Measurements from ENCODE around the gene MEGF6. TPM values are rescaled to one million over a fixed set of nuclear protein-coding genes. Genes with fewer than 3 reads are reported as not detected.

MEGF6 gene
- total RNA-seq, 5 donors from 2014 or later (not counting 1 experiment from before 2014, with no cell fraction given), result 63.3 to 213 (median 193) TPM

GRCh38 chr1:3462356-3463012, 148.8 kb downstream of the MEGF6 start:
- no peak overlapping the region for H3K27ac Mint-ChIP-seq
- no peaks in the 10 kb centered on the region for H3K4me1 ChIP-seq (ENCODE audit: control insufficient read depth in 1 of 2, extremely low read depth in 1 of 2, insufficient read depth in 2 of 2, low read length in 2 of 2)
- DNase-seq, result no peak
- H3K4me1 Mint-ChIP-seq, result peaks cover 0 to 6% (median 5%) of the 10 kb centered on the region in 3 donors
- no peak overlapping the region for H3K27ac ChIP-seq (ENCODE audit: low read length)
- peaks cover 0 to 9% of the 10 kb centered on the region in 2 experiments for H3K27me3 ChIP-seq (replicated peaks in 1 of 2; ENCODE audit: control insufficient read depth in 2 of 2, extremely low read depth in 1 of 2, insufficient read depth in 2 of 2, low read length in 1 of 2)
- peaks cover 0 to 4% of the 10 kb centered on the region in 2 donors for H3K27me3 Mint-ChIP-seq
- H3K4me3 Mint-ChIP-seq, result no peak overlapping the region
- WGBS (ENCODE audit: insufficient coverage), result 61% methylated on average over 9 of the region's 16 CpGs
- POLR2A ChIA-PET, result no interaction called here
- no peaks in the 10 kb centered on the region for H3K9me3 ChIP-seq
- CTCF ChIA-PET, result no interaction called here
- H3K9me3 Mint-ChIP-seq, result no peaks in the 10 kb centered on the region
- H3K36me3 ChIP-seq (ENCODE audit: control insufficient read depth in 2 of 2, extremely low read depth in 1 of 2, insufficient read depth in 1 of 2, low read length in 1 of 2), result no peaks in the 10 kb centered on the region
- ATAC-seq (replicated peaks in 1 of 4), result no peak
- no peak overlapping the region for H3K4me3 ChIP-seq (ENCODE audit: control insufficient read depth in 1 of 2, extremely low read depth in 1 of 2, low read length in 1 of 2)
- no peaks in the 10 kb centered on the region for H3K36me3 Mint-ChIP-seq

DNA sequence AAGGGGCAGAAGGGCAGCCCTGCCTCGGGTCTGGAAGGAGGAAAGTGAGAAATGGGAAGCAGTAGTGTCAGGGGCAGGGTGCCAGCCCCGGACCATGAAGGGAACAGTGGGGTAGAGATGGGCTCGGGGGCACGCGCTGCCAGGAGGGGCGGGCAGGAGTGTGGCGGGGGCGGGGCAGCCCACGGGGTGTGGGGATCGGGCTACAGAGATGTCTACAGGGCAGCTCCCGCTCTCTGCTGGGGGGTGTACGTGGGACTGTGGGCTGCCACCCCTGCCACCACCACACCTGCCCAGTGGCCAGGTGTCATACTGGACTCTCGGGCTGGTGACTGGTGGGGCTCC, 149.4 kb downstream of the MEGF6 start:
- DNase-seq (no peak), ATAC-seq (replicated peaks in 1 of 4) (no peak)
- H3K4me3 Mint-ChIP-seq, result no peak overlapping the region
- H3K27ac Mint-ChIP-seq, result no peak overlapping the region
- Histone ChIP-seq H3K27ac (ENCODE audit: low read length) (no peak overlapping the region), H3K9me3 (no peaks in the 10 kb centered on the region), H3K4me1 (ENCODE audit: control insufficient read depth in 1 of 2, extremely low read depth in 1 of 2, insufficient read depth in 2 of 2, low read length in 2 of 2) (no peaks in the 10 kb centered on the region), H3K4me3 (ENCODE audit: control insufficient read depth in 1 of 2, extremely low read depth in 1 of 2, low read length in 1 of 2) (no peak overlapping the region), H3K36me3 (ENCODE audit: control insufficient read depth in 2 of 2, extremely low read depth in 1 of 2, insufficient read depth in 1 of 2, low read length in 1 of 2) (no peaks in the 10 kb centered on the region), H3K27me3 (replicated peaks in 1 of 2; ENCODE audit: control insufficient read depth in 2 of 2, extremely low read depth in 1 of 2, insufficient read depth in 2 of 2, low read length in 1 of 2) (peaks cover 0 to 8% of the 10 kb centered on the region in 2 experiments)
- 86% methylated on average over 4 of the region's 13 CpGs for WGBS (ENCODE audit: insufficient coverage)
- ChIA-PET POLR2A (no interaction called here), CTCF (no interaction called here)
- H3K36me3 Mint-ChIP-seq, result no peaks in the 10 kb centered on the region
- peaks cover 0 to 6% (median 5%) of the 10 kb centered on the region in 3 donors for H3K4me1 Mint-ChIP-seq
- H3K9me3 Mint-ChIP-seq, result no peaks in the 10 kb centered on the region
- peaks cover 0 to 3% of the 10 kb centered on the region in 2 donors for H3K27me3 Mint-ChIP-seq

DNA sequence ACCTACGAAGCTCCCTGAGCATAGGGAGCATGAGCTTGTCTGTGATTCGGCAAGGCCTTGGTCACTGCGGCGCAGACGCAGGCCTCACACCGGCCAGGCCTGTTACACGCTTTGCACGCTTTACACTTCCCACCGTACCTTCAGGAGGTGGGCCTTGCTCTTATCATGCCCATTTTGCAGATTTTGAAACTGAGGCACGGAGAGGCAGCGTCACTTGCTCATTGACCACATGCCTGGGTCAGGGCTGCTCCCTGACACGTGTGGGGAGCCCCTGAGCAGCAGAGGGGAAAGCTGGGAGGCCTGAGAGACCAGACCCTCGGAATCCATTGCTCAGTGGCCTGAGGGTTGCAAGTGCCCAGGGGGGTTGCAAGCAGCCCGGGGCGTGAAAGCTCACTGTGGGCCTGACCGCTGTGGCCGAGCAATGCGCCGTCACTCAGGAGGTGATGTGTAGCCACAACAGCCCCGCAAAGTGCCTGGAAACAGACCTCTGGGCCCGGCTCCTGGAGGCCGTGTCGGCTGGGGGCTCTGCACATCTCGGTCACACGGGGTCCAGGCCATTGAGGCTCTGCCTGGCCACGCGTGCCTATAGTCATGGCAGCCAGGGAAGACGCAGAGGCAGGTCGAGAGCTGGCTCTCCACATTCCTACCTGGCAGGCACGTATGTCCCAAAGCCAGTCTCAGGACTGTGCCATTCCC, 149.9 kb downstream of the MEGF6 start:
- H3K27me3 ChIP-seq (replicated peaks in 1 of 2; ENCODE audit: control insufficient read depth in 2 of 2, extremely low read depth in 1 of 2, insufficient read depth in 2 of 2, low read length in 1 of 2), result peaks cover 0 to 5% of the 10 kb centered on the region in 2 experiments
- DNase-seq, result no peak

GRCh38 chr1:3460672-3461131, 150.6 kb downstream of the MEGF6 start:
- Histone ChIP-seq H3K4me3 (ENCODE audit: control insufficient read depth in 1 of 2, extremely low read depth in 1 of 2, low read length in 1 of 2) (no peak overlapping the region), H3K27ac (ENCODE audit: low read length) (no peak overlapping the region), H3K4me1 (ENCODE audit: control insufficient read depth in 1 of 2, extremely low read depth in 1 of 2, insufficient read depth in 2 of 2, low read length in 2 of 2) (no peaks in the 10 kb centered on the region), H3K9me3 (no peaks in the 10 kb centered on the region), H3K27me3 (replicated peaks in 1 of 2; ENCODE audit: control insufficient read depth in 2 of 2, extremely low read depth in 1 of 2, insufficient read depth in 2 of 2, low read length in 1 of 2) (peaks cover 0 to 5% of the 10 kb centered on the region in 2 experiments), H3K36me3 (ENCODE audit: control insufficient read depth in 2 of 2, extremely low read depth in 1 of 2, insufficient read depth in 1 of 2, low read length in 1 of 2) (no peaks in the 10 kb centered on the region)
- no peak overlapping the region for H3K27ac Mint-ChIP-seq
- ATAC-seq (replicated peaks in 1 of 4) (no peak), DNase-seq (no peak)
- no peaks in the 10 kb centered on the region for H3K36me3 Mint-ChIP-seq
- WGBS (ENCODE audit: insufficient coverage), result 86% methylated on average over 10 of the region's 14 CpGs
- ChIA-PET POLR2A (no interaction called here), CTCF (no interaction called here)
- no peaks in the 10 kb centered on the region for H3K9me3 Mint-ChIP-seq
- H3K4me1 Mint-ChIP-seq, result peaks cover 0 to 2% (median under 1%) of the 10 kb centered on the region in 3 donors
- no peak overlapping the region for H3K4me3 Mint-ChIP-seq
- H3K27me3 Mint-ChIP-seq, result peaks cover 0 to 2% of the 10 kb centered on the region in 2 donors

More for the DNA sequence above, 149.9 kb downstream of the MEGF6 start:
- no peak overlapping the region for H3K4me3 ChIP-seq (ENCODE audit: control insufficient read depth in 1 of 2, extremely low read depth in 1 of 2, low read length in 1 of 2)
- no peaks in the 10 kb centered on the region for H3K36me3 Mint-ChIP-seq
- no peak overlapping the region for H3K27ac Mint-ChIP-seq
- H3K9me3 Mint-ChIP-seq, result no peaks in the 10 kb centered on the region
- H3K4me3 Mint-ChIP-seq, result no peak overlapping the region
- H3K27ac ChIP-seq (ENCODE audit: low read length), result no peak overlapping the region
- CTCF ChIA-PET, result no interaction called here
- no peak for ATAC-seq (replicated peaks in 1 of 4)
- no peaks in the 10 kb centered on the region for H3K4me1 ChIP-seq (ENCODE audit: control insufficient read depth in 1 of 2, extremely low read depth in 1 of 2, insufficient read depth in 2 of 2, low read length in 2 of 2)
- POLR2A ChIA-PET, result no interaction called here
- H3K27me3 Mint-ChIP-seq, result peaks cover 0 to 2% of the 10 kb centered on the region in 2 donors
- no peaks in the 10 kb centered on the region for H3K9me3 ChIP-seq
- 89% methylated on average over 27 of the region's 30 CpGs for WGBS (ENCODE audit: insufficient coverage)
- H3K36me3 ChIP-seq (ENCODE audit: control insufficient read depth in 2 of 2, extremely low read depth in 1 of 2, insufficient read depth in 1 of 2, low read length in 1 of 2), result no peaks in the 10 kb centered on the region
- peaks cover 0 to 6% (median 5%) of the 10 kb centered on the region in 3 donors for H3K4me1 Mint-ChIP-seq

DNA sequence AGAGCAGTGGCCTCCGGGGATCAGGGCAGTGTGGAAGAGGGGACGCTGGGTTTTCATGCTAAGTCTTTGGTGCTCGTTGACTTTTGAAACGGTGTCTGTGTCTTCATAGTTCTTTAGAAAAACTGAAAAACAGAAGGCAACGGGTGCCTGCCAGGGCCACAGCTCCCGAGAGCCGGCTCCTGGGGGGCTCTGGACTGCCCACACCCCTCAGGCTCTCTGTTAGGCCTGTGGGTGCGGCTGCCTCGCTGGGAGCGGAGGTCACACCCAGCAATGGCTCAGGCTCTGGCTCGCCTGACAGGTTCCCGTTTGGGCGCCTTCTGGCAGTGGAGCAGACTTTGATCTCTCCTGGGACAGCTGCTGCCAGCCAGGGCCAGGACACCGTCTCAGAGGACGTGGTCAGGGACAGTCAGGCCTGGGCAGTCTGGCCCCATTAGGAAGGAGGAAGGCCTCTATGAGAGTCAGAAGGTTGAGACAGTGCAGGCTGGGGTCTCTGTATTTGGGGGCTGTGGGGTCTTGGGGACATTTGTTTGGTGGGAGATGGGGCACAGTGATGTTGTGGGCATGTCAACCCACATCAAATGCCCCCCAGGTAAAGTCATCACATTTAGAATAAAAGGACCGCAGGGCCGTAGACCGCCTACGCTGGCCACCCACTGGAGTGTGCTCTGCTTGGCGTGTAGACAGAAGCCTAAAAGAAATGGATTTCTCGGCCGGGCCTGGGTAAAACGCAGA, 151.2 kb downstream of the MEGF6 start:
- Histone ChIP-seq H3K27me3 (replicated peaks in 1 of 2; ENCODE audit: control insufficient read depth in 2 of 2, extremely low read depth in 1 of 2, insufficient read depth in 2 of 2, low read length in 1 of 2) (peaks cover 0 to 5% of the 10 kb centered on the region in 2 experiments), H3K4me3 (ENCODE audit: control insufficient read depth in 1 of 2, extremely low read depth in 1 of 2, low read length in 1 of 2) (no peak overlapping the region), H3K27ac (ENCODE audit: low read length) (no peak overlapping the region), H3K4me1 (ENCODE audit: control insufficient read depth in 1 of 2, extremely low read depth in 1 of 2, insufficient read depth in 2 of 2, low read length in 2 of 2) (peaks cover 0 to 1% of the 10 kb centered on the region in 2 experiments), H3K9me3 (no peaks in the 10 kb centered on the region), H3K36me3 (ENCODE audit: control insufficient read depth in 2 of 2, extremely low read depth in 1 of 2, insufficient read depth in 1 of 2, low read length in 1 of 2) (no peaks in the 10 kb centered on the region)
- peaks cover 0 to 2% (median 0%) of the 10 kb centered on the region in 3 donors for H3K4me1 Mint-ChIP-seq
- no peak overlapping the region for H3K4me3 Mint-ChIP-seq
- H3K9me3 Mint-ChIP-seq, result no peaks in the 10 kb centered on the region
- 83% methylated on average over 22 of the region's 23 CpGs for WGBS (ENCODE audit: insufficient coverage)
- no peaks in the 10 kb centered on the region for H3K36me3 Mint-ChIP-seq
- H3K27me3 Mint-ChIP-seq, result peaks cover 0 to 2% of the 10 kb centered on the region in 2 donors
- CTCF ChIA-PET, result no interaction called here
- H3K27ac Mint-ChIP-seq, result no peak overlapping the region
- POLR2A ChIA-PET, result no interaction called here
- ATAC-seq (replicated peaks in 1 of 4), result no peak
- DNase-seq, result no peak

DNA sequence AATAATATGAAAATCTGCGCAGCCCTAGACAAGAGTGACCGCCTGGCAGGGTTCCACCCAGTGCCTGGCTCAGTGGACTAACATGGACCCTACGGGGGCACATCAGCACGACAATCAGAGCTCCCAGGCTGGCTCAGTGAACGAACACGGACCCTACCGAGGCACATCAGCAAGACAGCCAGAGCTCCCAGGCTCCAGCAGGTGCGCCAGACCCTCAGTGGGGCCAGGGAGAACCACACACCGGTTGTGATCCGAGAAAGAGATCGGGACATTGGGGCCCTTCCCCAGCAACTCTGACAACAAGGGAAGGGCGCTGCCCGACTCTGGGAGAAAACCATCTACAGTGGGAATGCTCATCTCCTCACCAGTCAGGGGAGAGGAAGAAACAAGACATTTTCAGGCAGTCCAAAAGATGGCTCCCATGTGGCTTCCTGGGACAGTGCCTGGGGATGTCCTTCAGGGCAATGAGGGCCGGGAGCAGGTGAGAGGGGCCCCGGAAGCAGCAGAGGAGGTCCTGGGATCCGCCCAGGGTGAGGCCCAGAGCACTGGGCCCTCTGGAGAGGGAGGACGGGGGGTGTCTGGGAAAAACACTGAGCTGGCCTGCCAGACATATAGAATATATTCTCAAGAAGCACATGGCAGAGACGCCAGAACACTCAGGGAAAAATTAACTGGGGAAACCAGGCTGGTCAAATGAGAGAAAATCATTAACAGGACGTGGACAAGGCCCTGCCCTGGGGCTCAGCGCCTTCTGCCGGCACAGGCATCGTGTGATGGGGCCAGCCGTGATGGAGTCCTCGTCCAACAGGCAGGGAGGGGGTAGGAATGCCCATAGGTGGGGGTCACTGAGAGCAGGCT, 152.0 kb downstream of the MEGF6 start:
- H3K9me3 Mint-ChIP-seq, result no peaks in the 10 kb centered on the region
- Histone ChIP-seq H3K27ac (ENCODE audit: low read length) (no peak overlapping the region), H3K4me3 (ENCODE audit: control insufficient read depth in 1 of 2, extremely low read depth in 1 of 2, low read length in 1 of 2) (no peak overlapping the region), H3K27me3 (replicated peaks in 1 of 2; ENCODE audit: control insufficient read depth in 2 of 2, extremely low read depth in 1 of 2, insufficient read depth in 2 of 2, low read length in 1 of 2) (peaks cover 0 to 5% of the 10 kb centered on the region in 2 experiments), H3K9me3 (no peaks in the 10 kb centered on the region), H3K4me1 (ENCODE audit: control insufficient read depth in 1 of 2, extremely low read depth in 1 of 2, insufficient read depth in 2 of 2, low read length in 2 of 2) (peaks cover 0 to 3% of the 10 kb centered on the region in 2 experiments), H3K36me3 (ENCODE audit: control insufficient read depth in 2 of 2, extremely low read depth in 1 of 2, insufficient read depth in 1 of 2, low read length in 1 of 2) (no peaks in the 10 kb centered on the region)
- H3K27ac Mint-ChIP-seq, result no peak overlapping the region
- CTCF ChIA-PET, result no interaction called here
- POLR2A ChIA-PET, result no interaction called here
- 83% methylated on average over 17 of the region's 24 CpGs for WGBS (ENCODE audit: insufficient coverage)
- peaks cover 0 to 2% of the 10 kb centered on the region in 2 donors for H3K27me3 Mint-ChIP-seq
- no peak overlapping the region for H3K4me3 Mint-ChIP-seq
- no peaks in the 10 kb centered on the region for H3K36me3 Mint-ChIP-seq
- DNase-seq, result no peak
- H3K4me1 Mint-ChIP-seq, result peaks cover 0 to 2% (median 0%) of the 10 kb centered on the region in 3 donors
- no peak for ATAC-seq (replicated peaks in 1 of 4)
